Smooth muscle cell of bladder (primary cell): ENCODE results near the gene CARS2. TPM values are rescaled to one million over a fixed set of nuclear protein-coding genes. Genes with fewer than 3 reads are reported as not detected.

Source experiments
- total RNA-seq: library from RNA; depleted of rRNA; stranded (reverse); fragments of >200 nt; gene quantifications from 2 replicates; pipeline ENCODE4 v1.2.3, GENCODE V29; 2014

The CARS2 gene
- total RNA-seq: 84.3 and 123 TPM in 2 replicates

GRCh38 chr13:110705826-110706569 lies at the start of gene CARS2:
CARS2 (minus strand) TSS chr13:110706116; CDS start chr13:110706093, 23 bp downstream.

GRCh38 chr13:110713642-110713952 lies 7.7 kb upstream of the CARS2 start, which contains the start of gene ING1:
ING1 (plus strand) TSS chr13:110713700; CDS start chr13:110714150, 450 bp downstream.

GRCh38 chr13:110615322-110616102 lies 90.4 kb downstream of the CARS2 start, which contains the start of gene NAXD:
NAXD (plus strand) TSS chr13:110615545; CDS start chr13:110615602, 57 bp downstream.

Other genes starting within 250 kb of the CARS2 start
- gene RAB20, start 144.4 kb downstream of the CARS2 start, total RNA-seq: 12.7 and 15.2 TPM in 2 replicates
- gene NAXD, start 90.6 kb downstream of the CARS2 start, total RNA-seq: 19.4 and 20.8 TPM in 2 replicates
- gene ING1, start 7.6 kb upstream of the CARS2 start, total RNA-seq: 11.2 and 12.7 TPM in 2 replicates
- 69.7 and 71.7 TPM in 2 replicates for gene ANKRD10, start 209.0 kb upstream of the CARS2 start, total RNA-seq